Spleen (tissue), 7 donors: ENCODE results near the gene PCSK6.

Experiments
- POLR2A ChIP-seq, 3 donors: fragments of 450-650 bp; IDR thresholded peaks; one replicate each; pipeline ENCODE4 v1.5.1; 2017; ENCODE audit warnings: antibody characterized with exemption in 3 of 3, mild to moderate bottlenecking in 1 of 3
- TF ChIP-seq, protein P1 (sequence below), 11 experiments: fragments of 200-600 bp in 7 of 11; fragments of 450-650 bp in 4 of 11; sonication (generic) in 4 of 11; IDR thresholded peaks in 8 of 11; conservative IDR thresholded peaks in 3 of 11; 1 replicate in 7 of 11; 2 replicates in 4 of 11; pipeline versions ENCODE4 v1.4.0 to v1.8.0; 2016 to 2021; ENCODE audit warnings: antibody characterized with exemption in 11 of 11, inconsistent platforms in 4 of 11, mild to moderate bottlenecking in 1 of 11
- donor health status: DM: no; HTN: no; CAD: no; lungs with moderate emphysema.
- donor health status: DM: no; HTN: no; CAD: no.
- donor health status: DM: no; HTN: no; CAD: no.

DNA sequence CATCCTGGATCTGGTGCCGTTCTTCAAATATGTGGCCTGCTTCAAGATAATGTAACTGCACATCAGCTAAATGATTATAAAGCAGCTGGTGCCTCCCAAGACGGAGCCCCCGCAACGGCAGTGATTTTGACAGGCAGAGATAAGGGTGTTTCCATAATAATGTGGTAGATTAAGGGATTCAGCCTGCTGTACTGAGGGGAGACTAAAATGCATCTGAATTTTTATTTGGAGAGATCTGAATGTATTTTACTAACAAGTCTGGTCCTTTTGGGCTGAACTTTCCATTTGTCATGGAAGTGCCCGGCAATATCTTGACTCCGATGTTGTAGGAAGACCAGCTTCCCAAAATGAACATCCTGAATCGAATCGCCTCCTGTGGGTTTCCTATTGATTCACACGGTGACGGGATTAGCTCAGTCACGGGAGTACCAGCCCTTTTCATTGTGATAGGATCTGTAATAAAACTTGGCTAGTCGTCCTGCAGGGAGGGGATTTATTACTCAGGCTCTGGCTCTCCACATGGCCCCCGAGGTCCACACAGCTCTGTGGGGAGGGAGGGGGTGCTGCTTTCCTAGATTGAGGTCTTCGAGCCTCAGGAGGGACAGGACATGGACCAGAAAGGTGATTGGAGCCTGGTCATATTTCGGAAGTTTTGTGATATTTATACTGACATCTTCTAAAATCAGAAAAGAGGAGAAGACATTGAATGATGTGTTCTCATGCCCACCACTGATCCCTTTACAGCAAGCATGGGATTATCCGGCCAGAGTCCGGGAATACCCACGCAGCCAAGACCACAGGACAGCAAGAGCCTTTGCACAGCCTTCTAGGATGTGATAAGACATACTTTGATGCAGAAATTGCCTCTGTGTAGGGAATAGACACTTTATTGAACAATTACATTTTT is 2.5 kb upstream of the PCSK6 start:
- TF ChIP-seq, protein P1, sequence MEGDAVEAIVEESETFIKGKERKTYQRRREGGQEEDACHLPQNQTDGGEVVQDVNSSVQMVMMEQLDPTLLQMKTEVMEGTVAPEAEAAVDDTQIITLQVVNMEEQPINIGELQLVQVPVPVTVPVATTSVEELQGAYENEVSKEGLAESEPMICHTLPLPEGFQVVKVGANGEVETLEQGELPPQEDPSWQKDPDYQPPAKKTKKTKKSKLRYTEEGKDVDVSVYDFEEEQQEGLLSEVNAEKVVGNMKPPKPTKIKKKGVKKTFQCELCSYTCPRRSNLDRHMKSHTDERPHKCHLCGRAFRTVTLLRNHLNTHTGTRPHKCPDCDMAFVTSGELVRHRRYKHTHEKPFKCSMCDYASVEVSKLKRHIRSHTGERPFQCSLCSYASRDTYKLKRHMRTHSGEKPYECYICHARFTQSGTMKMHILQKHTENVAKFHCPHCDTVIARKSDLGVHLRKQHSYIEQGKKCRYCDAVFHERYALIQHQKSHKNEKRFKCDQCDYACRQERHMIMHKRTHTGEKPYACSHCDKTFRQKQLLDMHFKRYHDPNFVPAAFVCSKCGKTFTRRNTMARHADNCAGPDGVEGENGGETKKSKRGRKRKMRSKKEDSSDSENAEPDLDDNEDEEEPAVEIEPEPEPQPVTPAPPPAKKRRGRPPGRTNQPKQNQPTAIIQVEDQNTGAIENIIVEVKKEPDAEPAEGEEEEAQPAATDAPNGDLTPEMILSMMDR (IDR thresholded peaks at IDR 0.05 in 8 of 11, conservative IDR thresholded peaks at IDR 0.05 in 3 of 11), result no peak
- no peak for TF ChIP-seq POLR2A (IDR thresholded peaks at IDR 0.05)
